ENCODE measurements around the gene KCNJ8.

The KCNJ8 gene

DNA sequence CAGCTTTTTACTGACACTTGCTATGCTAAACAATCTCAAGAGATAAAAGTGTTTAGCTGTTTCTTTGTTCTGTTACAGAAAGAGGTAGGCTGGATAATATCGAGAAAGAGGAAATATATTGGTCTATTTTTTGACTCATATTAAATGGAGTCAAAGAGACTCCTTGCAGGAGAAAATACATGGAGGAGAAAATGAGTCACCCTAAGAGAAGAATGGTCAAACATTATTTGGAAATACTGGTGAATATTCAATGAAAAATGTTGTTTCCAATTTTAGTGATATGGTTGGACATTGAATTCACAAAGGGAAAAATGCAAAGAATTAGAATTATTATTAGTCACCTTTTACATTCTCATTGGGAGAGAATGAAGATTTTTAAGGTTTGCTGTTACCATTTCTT, 3.2 kb downstream of the KCNJ8 start:
- H3K4me3 ChIP-seq (ENCODE audit: low read depth, low read length), result no peak overlapping the region
- TF ChIP-seq, protein P1, sequence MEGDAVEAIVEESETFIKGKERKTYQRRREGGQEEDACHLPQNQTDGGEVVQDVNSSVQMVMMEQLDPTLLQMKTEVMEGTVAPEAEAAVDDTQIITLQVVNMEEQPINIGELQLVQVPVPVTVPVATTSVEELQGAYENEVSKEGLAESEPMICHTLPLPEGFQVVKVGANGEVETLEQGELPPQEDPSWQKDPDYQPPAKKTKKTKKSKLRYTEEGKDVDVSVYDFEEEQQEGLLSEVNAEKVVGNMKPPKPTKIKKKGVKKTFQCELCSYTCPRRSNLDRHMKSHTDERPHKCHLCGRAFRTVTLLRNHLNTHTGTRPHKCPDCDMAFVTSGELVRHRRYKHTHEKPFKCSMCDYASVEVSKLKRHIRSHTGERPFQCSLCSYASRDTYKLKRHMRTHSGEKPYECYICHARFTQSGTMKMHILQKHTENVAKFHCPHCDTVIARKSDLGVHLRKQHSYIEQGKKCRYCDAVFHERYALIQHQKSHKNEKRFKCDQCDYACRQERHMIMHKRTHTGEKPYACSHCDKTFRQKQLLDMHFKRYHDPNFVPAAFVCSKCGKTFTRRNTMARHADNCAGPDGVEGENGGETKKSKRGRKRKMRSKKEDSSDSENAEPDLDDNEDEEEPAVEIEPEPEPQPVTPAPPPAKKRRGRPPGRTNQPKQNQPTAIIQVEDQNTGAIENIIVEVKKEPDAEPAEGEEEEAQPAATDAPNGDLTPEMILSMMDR (IDR thresholded peaks at IDR 0.05; ENCODE audit: insufficient read depth, low read depth, low read length, missing control alignments), result no peak
- no peak for DNase-seq (ENCODE audit: low read depth)

DNA sequence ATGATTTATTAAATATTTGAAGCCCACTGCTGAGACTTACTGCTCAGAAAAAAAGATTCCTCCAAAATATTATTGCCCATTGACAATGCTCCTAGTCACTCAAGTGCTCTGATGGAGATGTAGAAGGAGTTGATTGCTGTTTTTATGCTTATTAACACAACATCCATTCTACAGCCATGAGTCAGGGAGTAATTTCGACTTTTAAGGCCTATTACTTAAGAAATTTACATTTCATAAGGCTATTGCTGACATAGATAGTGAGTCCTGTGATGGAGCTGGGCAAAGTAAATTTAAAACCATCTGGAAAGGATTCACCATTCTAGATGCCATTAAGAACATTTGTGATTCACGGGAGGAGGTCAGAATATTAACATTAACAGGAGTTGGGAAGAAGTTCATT, 5.2 kb downstream of the KCNJ8 start:
- no peak overlapping the region for H3K4me3 ChIP-seq (ENCODE audit: low read depth, low read length)
- TF ChIP-seq, protein P1 (IDR thresholded peaks at IDR 0.05; ENCODE audit: insufficient read depth, low read depth, low read length, missing control alignments), result no peak
- no peak for DNase-seq (ENCODE audit: low read depth)

DNA sequence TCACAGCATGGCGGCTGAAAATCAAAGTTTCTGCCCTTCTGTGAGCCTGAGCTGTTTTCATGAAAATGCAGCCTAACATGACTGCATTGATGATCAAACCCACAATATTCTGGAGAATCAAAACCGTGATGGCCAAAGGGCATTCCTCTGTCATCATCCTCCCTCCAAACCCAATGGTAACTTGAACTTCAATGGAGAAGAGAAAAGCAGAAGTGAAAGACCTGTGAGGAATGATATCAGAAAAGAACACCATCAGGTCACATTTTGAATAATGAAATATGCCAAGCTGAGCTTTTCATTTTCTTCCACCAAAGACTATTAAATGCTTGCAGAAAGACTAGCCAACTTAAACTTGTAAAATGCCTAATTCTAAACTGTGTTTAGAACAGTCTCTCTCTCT, 8.1 kb downstream of the KCNJ8 start:
- no peak for DNase-seq (ENCODE audit: low read depth)

DNA sequence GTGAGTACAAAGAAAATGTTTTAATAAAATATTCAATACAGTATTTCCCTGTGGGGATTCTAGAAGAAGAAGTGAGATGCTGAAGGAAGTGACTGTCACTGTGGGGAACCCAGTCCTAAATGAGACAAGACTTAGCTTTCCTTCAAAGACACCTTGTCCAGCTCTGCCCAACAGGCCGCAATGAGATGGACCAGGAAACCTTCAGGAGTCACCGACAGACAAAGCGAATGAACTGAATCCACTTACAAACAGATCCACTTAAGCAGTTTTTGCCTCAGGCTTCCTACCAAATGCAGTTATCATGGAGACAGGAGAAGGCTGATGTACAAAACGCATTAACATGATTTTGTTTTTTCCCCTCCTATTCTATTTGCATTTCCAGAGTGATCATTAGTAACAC, 9.6 kb downstream of the KCNJ8 start:
- H3K4me3 ChIP-seq (ENCODE audit: low read depth, low read length), result no peak overlapping the region
- TF ChIP-seq, protein P1 (IDR thresholded peaks at IDR 0.05; ENCODE audit: insufficient read depth, low read depth, low read length, missing control alignments), result no peak
- DNase-seq (ENCODE audit: low read depth), result no peak

More for the DNA sequence above, 8.1 kb downstream of the KCNJ8 start:
- H3K4me3 ChIP-seq (ENCODE audit: low read depth, low read length), result no peak overlapping the region
- TF ChIP-seq, protein P1 (IDR thresholded peaks at IDR 0.05; ENCODE audit: insufficient read depth, low read depth, low read length, missing control alignments), result no peak

DNA sequence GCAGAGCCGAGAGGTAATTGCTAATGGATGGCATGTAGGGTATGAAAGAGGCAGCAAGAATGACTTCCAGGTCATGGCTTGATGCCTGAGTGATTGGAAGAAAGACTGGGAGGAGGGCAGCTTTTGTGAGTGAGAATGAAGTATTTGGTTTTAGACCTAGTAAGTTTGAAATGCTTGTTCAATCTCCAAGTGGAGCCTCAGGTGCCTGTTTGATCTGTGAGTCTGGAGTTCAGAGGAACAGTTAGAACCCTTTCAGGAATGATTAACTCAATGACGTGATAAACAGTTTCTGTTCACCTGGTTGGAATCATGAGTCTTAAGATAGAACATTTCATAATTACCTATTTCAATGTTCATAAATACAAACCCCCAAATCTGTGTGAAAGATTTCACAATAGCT, 10.4 kb downstream of the KCNJ8 start:
- no peak for DNase-seq (ENCODE audit: low read depth)
- H3K4me3 ChIP-seq (ENCODE audit: low read depth, low read length), result no peak overlapping the region
- TF ChIP-seq, protein P1 (IDR thresholded peaks at IDR 0.05; ENCODE audit: insufficient read depth, low read depth, low read length, missing control alignments), result no peak

DNA sequence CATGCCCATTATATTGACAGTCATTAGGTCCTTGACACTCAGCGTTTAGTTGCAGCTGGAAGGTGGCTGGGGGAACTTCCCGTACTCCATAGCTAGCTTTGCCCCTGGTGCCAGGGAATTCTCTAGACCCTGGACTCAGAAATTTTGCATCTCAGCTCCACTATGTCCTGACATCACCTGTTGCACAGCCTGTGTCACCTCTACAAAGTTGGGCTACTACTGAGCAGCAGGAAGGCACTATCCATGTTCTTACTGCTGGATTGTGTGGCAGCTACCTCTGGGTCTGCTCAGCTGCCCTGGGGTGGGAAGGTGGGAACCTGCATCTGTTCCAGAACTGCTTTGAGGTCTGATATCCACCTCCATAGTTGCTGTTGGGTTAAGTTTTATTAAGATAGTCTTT, 11.0 kb downstream of the KCNJ8 start:
- TF ChIP-seq, protein P1 (IDR thresholded peaks at IDR 0.05; ENCODE audit: insufficient read depth, low read depth, low read length, missing control alignments), result no peak
- H3K4me3 ChIP-seq (ENCODE audit: low read depth, low read length), result no peak overlapping the region
- no peak for DNase-seq (ENCODE audit: low read depth)

DNA sequence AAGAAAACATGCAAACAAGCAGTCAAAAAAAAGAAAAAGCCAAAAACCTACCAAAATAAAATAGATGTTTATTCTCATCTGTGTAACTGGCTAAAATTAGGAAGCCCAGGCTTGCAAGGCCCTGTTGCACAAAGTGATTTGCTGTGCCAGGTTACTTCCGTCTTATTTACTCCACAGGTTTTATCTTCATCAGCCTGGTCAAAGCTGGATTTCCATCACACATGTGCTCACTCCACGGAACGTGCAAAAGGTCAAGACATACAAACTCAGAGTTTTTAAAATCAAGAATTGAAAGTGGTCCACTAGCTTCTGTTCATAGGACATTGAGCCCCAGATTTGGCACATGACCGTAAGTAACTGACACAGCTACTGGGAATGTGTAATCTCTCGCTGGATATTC, 14.8 kb downstream of the KCNJ8 start:
- no peak for DNase-seq (ENCODE audit: low read depth)
- H3K4me3 ChIP-seq (ENCODE audit: low read depth, low read length), result no peak overlapping the region
- TF ChIP-seq, protein P1 (IDR thresholded peaks at IDR 0.05; ENCODE audit: insufficient read depth, low read depth, low read length, missing control alignments), result no peak
